ENCODE data around the gene CCDC127.

CCDC127 gene

DNA sequence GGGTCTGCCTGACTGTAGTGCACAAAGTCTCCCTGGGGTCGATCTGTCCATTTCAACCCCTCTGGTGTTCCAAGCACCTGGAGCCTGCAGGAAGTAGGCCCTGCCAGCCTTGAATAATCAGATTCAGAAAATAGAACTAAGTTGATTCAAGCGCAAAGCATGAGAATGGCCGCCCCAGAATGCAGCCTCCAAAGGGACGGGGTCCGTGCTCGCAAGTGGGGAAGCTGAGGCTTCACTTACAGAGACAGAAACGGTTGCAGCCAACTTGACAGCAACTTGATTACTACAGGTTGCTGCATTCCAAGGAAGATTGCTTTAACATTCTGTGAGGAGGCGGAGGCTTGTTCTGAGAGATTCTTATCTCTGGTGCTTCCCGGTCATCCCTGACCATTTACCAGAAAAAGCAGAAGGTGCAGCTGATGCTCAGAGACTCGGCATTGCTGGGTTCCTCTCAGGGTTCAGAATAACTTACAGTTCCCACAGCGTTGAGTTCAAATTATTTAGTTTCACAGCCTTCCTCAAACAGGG is 41.6 kb downstream of the CCDC127 start:
- no peaks in the 10 kb centered on the region for H3K9me3 ChIP-seq (ENCODE audit: control insufficient read depth in 5 of 5, low read length in 5 of 5)
- no peak overlapping the region for H3K9ac ChIP-seq (ENCODE audit: low read length in 5 of 5)
- no peak overlapping the region for H3K27ac ChIP-seq (ENCODE audit: low read depth, low read length)

GRCh38 chr5:174876-175465 is 43.0 kb downstream of the CCDC127 start:
- Histone ChIP-seq H3K4me1 (ENCODE audit: control insufficient read depth in 5 of 5, insufficient read depth in 5 of 5, low read length in 5 of 5) (no peaks in the 10 kb centered on the region), H3K27me3 (ENCODE audit: control insufficient read depth in 5 of 5, insufficient read depth in 4 of 5, low read length in 5 of 5) (peaks cover 0 to 16% (median 7%) of the 10 kb centered on the region in 5 donors), H3K36me3 (ENCODE audit: control insufficient read depth in 5 of 5, insufficient read depth in 5 of 5, low read length in 5 of 5) (no peaks in the 10 kb centered on the region), H3K9me3 (ENCODE audit: control insufficient read depth in 5 of 5, low read length in 5 of 5) (no peaks in the 10 kb centered on the region), H3K9ac (ENCODE audit: low read length in 5 of 5) (no peak overlapping the region), H3K27ac (ENCODE audit: low read depth, low read length) (no peak overlapping the region), H3K4me3 (ENCODE audit: low read depth in 1 of 5, low read length in 5 of 5) (no peak overlapping the region)

More for the DNA sequence above, 41.6 kb downstream of the CCDC127 start:
- peaks cover 0 to 24% (median 14%) of the 10 kb centered on the region in 5 donors for H3K27me3 ChIP-seq (ENCODE audit: control insufficient read depth in 5 of 5, insufficient read depth in 4 of 5, low read length in 5 of 5)
- no peaks in the 10 kb centered on the region for H3K4me1 ChIP-seq (ENCODE audit: control insufficient read depth in 5 of 5, insufficient read depth in 5 of 5, low read length in 5 of 5)
- no peaks in the 10 kb centered on the region for H3K36me3 ChIP-seq (ENCODE audit: control insufficient read depth in 5 of 5, insufficient read depth in 5 of 5, low read length in 5 of 5)
- H3K4me3 ChIP-seq (ENCODE audit: low read depth in 1 of 5, low read length in 5 of 5) = no peak overlapping the region

DNA sequence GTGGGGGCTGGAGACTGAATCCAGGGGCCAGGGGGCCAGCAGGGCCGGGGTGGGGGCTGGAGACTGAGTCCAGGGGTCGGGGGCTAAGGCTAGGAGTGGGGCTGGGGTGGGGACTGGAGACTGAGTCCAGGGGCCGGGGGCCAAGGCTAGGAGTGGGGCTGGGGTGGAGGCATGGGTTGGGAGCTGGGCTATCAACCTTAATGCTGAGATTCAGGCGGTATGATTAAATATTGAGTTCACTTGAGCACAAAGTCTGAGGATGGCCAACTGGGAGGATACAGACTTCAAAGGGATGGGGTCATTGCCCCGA is 43.7 kb downstream of the CCDC127 start:
- Histone ChIP-seq H3K9me3 (ENCODE audit: control insufficient read depth in 5 of 5, low read length in 5 of 5) (no peaks in the 10 kb centered on the region), H3K4me3 (ENCODE audit: low read depth in 1 of 5, low read length in 5 of 5) (no peak overlapping the region), H3K36me3 (ENCODE audit: control insufficient read depth in 5 of 5, insufficient read depth in 5 of 5, low read length in 5 of 5) (no peaks in the 10 kb centered on the region), H3K4me1 (ENCODE audit: control insufficient read depth in 5 of 5, insufficient read depth in 5 of 5, low read length in 5 of 5) (peaks cover 0 to 7% (median 0%) of the 10 kb centered on the region in 5 donors), H3K27me3 (ENCODE audit: control insufficient read depth in 5 of 5, insufficient read depth in 4 of 5, low read length in 5 of 5) (peaks cover 3 to 16% (median 7%) of the 10 kb centered on the region in 5 donors), H3K27ac (ENCODE audit: low read depth, low read length) (no peak overlapping the region), H3K9ac (ENCODE audit: low read length in 5 of 5) (no peak overlapping the region)

DNA sequence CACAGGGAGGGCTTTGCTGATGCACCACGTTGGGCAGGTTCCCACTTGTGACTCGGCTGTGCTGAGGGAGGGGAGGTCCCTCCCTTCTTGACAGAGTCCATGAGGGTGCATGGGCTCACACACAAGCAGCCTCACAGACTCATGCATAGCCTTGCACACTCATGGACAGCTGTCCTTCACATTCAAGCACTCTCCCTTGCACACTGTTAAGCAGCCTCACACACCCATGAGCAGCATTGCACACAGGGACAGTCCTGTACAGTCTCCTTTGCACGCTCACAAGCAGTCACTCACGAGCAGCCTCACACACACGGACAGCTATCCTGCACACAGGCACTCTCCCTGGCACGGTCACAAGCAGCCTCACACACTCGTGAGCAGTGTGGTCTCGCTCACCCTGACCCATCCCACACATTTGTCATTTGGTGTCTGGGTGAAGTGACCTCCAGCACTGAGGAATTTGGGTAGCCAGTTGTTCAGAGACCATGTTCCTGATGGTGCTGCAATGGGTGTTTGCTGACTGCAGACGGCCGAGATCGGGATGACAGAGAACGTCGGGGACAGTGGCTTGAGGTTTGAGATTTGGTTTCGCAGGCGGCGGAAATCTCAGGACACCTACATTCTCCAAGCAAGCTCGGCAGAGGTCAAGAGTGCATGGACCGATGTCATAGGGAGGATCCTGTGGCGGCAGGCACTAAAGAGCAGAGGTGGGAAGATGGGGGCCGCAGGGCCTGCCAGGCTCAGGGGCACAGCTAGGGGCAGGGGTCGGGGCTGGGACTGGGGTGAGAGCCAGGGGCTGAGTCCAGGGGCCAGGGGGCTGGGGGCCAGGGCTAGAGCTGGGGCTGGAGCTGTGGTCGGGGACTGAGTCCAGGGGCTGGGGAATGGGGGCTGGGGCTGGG is 44.3 kb downstream of the CCDC127 start:
- H3K4me1 ChIP-seq (ENCODE audit: control insufficient read depth in 5 of 5, insufficient read depth in 5 of 5, low read length in 5 of 5) = peaks cover 0 to 12% (median 0%) of the 10 kb centered on the region in 5 donors
- no peak overlapping the region for H3K4me3 ChIP-seq (ENCODE audit: low read depth in 1 of 5, low read length in 5 of 5)
- H3K9ac ChIP-seq (ENCODE audit: low read length in 5 of 5) = no peak overlapping the region
- peaks cover 4 to 16% (median 7%) of the 10 kb centered on the region in 5 donors for H3K27me3 ChIP-seq (ENCODE audit: control insufficient read depth in 5 of 5, insufficient read depth in 4 of 5, low read length in 5 of 5)
- H3K36me3 ChIP-seq (ENCODE audit: control insufficient read depth in 5 of 5, insufficient read depth in 5 of 5, low read length in 5 of 5) = no peaks in the 10 kb centered on the region
- H3K9me3 ChIP-seq (ENCODE audit: control insufficient read depth in 5 of 5, low read length in 5 of 5) = no peaks in the 10 kb centered on the region
- no peak overlapping the region for H3K27ac ChIP-seq (ENCODE audit: low read depth, low read length)

DNA sequence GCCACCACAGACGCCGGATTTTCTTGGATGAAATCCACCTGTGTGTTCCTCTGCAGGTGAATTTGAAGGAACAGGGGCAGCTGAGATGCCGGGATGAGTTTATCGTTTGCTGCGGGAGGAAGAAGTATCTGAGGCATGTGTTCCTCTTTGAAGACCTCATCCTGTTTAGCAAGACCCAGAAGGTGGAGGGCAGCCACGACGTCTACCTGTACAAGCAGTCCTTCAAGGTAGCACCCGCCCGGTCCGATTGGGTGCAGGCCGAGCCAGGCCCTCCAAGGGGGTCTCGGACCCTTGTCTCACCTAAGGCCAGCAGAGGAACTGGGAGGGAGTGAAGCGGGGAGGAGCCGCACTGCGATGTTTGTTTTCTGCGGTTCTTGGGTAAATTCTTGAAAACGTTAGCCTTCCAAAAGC is 45.1 kb downstream of the CCDC127 start:
- Histone ChIP-seq H3K9me3 (ENCODE audit: control insufficient read depth in 5 of 5, low read length in 5 of 5) (no peaks in the 10 kb centered on the region), H3K36me3 (ENCODE audit: control insufficient read depth in 5 of 5, insufficient read depth in 5 of 5, low read length in 5 of 5) (no peaks in the 10 kb centered on the region), H3K27ac (ENCODE audit: low read depth, low read length) (no peak overlapping the region), H3K4me1 (ENCODE audit: control insufficient read depth in 5 of 5, insufficient read depth in 5 of 5, low read length in 5 of 5) (peaks cover 0 to 18% (median 0%) of the 10 kb centered on the region in 5 donors), H3K9ac (ENCODE audit: low read length in 5 of 5) (no peak overlapping the region), H3K4me3 (ENCODE audit: low read depth in 1 of 5, low read length in 5 of 5) (no peak overlapping the region), H3K27me3 (ENCODE audit: control insufficient read depth in 5 of 5, insufficient read depth in 4 of 5, low read length in 5 of 5) (peaks cover 4 to 16% (median 7%) of the 10 kb centered on the region in 5 donors)

- Histone ChIP-seq H3K36me3 (ENCODE audit: control insufficient read depth in 5 of 5, insufficient read depth in 5 of 5, low read length in 5 of 5) (no peaks in the 10 kb centered on the region), H3K27ac (ENCODE audit: low read depth, low read length) (no peak overlapping the region)
Measured at GRCh38 chr5:172421-172820, 45.5 kb downstream of the CCDC127 start.

GRCh38 chr5:171801-172331 is 46.1 kb downstream of the CCDC127 start:
- peaks cover 4 to 16% (median 7%) of the 10 kb centered on the region in 5 donors for H3K27me3 ChIP-seq (ENCODE audit: control insufficient read depth in 5 of 5, insufficient read depth in 4 of 5, low read length in 5 of 5)
- H3K9me3 ChIP-seq (ENCODE audit: control insufficient read depth in 5 of 5, low read length in 5 of 5) = no peaks in the 10 kb centered on the region
- H3K27ac ChIP-seq (ENCODE audit: low read depth, low read length) = no peak overlapping the region
- no peak overlapping the region for H3K9ac ChIP-seq (ENCODE audit: low read length in 5 of 5)
- H3K36me3 ChIP-seq (ENCODE audit: control insufficient read depth in 5 of 5, insufficient read depth in 5 of 5, low read length in 5 of 5) = no peaks in the 10 kb centered on the region
- H3K4me3 ChIP-seq (ENCODE audit: low read depth in 1 of 5, low read length in 5 of 5) = no peak overlapping the region
- H3K4me1 ChIP-seq (ENCODE audit: control insufficient read depth in 5 of 5, insufficient read depth in 5 of 5, low read length in 5 of 5) = peaks cover 0 to 18% (median 0%) of the 10 kb centered on the region in 5 donors

More at GRCh38 chr5:172421-172820, 45.5 kb downstream of the CCDC127 start:
- Histone ChIP-seq H3K9me3 (ENCODE audit: control insufficient read depth in 5 of 5, low read length in 5 of 5) (no peaks in the 10 kb centered on the region), H3K4me3 (ENCODE audit: low read depth in 1 of 5, low read length in 5 of 5) (no peak overlapping the region), H3K27me3 (ENCODE audit: control insufficient read depth in 5 of 5, insufficient read depth in 4 of 5, low read length in 5 of 5) (peaks cover 4 to 16% (median 7%) of the 10 kb centered on the region in 5 donors), H3K9ac (ENCODE audit: low read length in 5 of 5) (no peak overlapping the region), H3K4me1 (ENCODE audit: control insufficient read depth in 5 of 5, insufficient read depth in 5 of 5, low read length in 5 of 5) (peaks cover 0 to 18% (median 0%) of the 10 kb centered on the region in 5 donors)

DNA sequence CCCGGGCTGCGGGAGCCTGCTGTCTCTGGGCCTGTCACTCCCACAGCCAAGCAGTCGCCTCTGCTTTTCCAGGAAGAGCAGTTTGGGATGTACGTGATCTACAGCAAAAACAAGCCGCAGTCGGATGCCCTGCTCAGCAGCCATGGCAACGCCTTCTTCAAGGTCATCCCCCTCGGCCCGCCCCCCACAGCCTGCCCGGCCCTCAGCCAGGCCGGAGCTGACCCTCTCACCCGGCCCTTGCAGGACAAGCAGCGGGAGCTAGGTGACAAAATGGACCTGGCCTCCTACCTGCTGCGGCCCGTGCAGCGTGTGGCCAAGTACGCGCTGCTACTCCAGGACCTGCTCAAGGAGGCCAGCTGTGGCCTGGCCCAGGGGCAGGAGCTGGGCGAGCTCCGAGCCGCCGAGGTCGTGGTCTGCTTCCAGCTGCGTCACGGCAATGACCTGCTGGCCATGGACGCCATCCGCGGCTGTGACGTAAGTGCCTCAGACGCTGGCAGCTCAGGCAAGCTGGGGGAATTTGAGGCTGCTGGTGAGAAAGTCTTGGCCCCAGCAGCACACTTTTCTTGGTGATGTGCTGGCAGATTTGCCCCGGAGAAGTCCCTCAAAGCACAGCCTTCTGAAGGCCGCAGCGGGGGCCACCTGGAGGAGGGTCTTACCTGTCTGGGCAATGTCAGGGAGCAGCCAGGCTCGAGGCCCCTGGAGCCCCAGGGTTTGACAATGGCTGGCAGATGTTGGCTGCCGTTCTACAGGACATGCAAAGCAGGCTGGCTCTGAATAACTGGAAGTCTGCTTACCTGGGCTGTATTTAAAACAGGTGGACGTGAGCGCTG is 46.8 kb downstream of the CCDC127 start:
- Histone ChIP-seq H3K9me3 (ENCODE audit: control insufficient read depth in 5 of 5, low read length in 5 of 5) (no peaks in the 10 kb centered on the region), H3K9ac (ENCODE audit: low read length in 5 of 5) (no peak overlapping the region), H3K27ac (ENCODE audit: low read depth, low read length) (no peak overlapping the region), H3K36me3 (ENCODE audit: control insufficient read depth in 5 of 5, insufficient read depth in 5 of 5, low read length in 5 of 5) (no peaks in the 10 kb centered on the region), H3K4me3 (ENCODE audit: low read depth in 1 of 5, low read length in 5 of 5) (no peak overlapping the region), H3K4me1 (ENCODE audit: control insufficient read depth in 5 of 5, insufficient read depth in 5 of 5, low read length in 5 of 5) (peaks cover 0 to 18% (median 0%) of the 10 kb centered on the region in 5 donors), H3K27me3 (ENCODE audit: control insufficient read depth in 5 of 5, insufficient read depth in 4 of 5, low read length in 5 of 5) (peaks cover 4 to 16% (median 7%) of the 10 kb centered on the region in 5 donors)

DNA sequence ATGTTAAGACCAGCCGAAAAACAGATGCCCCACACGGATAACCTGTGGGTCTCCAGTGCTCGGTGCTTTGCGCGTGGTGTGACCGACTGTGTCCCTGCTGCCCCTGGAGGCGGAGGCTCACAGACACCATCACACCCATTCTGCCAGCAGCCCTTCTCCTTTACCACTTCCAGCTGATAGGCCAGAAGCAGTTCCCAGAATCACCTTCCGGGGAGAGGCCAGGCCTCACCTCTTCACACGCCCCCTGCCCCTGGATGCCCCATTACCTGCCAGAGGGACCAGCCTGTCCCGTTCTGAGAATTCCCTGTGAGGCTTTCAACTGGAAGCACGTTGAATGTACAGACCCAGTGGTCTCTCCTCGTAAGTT is 48.2 kb downstream of the CCDC127 start:
- no peak overlapping the region for H3K4me3 ChIP-seq (ENCODE audit: low read depth in 1 of 5, low read length in 5 of 5)
- no peak overlapping the region for H3K9ac ChIP-seq (ENCODE audit: low read length in 5 of 5)
- no peaks in the 10 kb centered on the region for H3K9me3 ChIP-seq (ENCODE audit: control insufficient read depth in 5 of 5, low read length in 5 of 5)
- H3K27ac ChIP-seq (ENCODE audit: low read depth, low read length) = no peak overlapping the region
- H3K27me3 ChIP-seq (ENCODE audit: control insufficient read depth in 5 of 5, insufficient read depth in 4 of 5, low read length in 5 of 5) = peaks cover 4 to 16% (median 7%) of the 10 kb centered on the region in 5 donors
- H3K4me1 ChIP-seq (ENCODE audit: control insufficient read depth in 5 of 5, insufficient read depth in 5 of 5, low read length in 5 of 5) = peaks cover 0 to 18% (median 0%) of the 10 kb centered on the region in 5 donors
- no peaks in the 10 kb centered on the region for H3K36me3 ChIP-seq (ENCODE audit: control insufficient read depth in 5 of 5, insufficient read depth in 5 of 5, low read length in 5 of 5)

Data from subcutaneous abdominal adipose tissue (tissue), 5 donors.